OCI-LY7 (cell line): ENCODE data around the gene MAB21L2.

Source experiments
- EZH2phosphoT487 ChIP-seq: fragments of 200-600 bp; sonication (generic); IDR thresholded peaks from 2 replicates; pipeline ENCODE4 v1.6.1; 2018; ENCODE audit warnings: low read depth, borderline replicate concordance, mild to moderate bottlenecking, mixed run types, antibody characterized with exemption, low read length, moderate library complexity, mixed read lengths
- TF ChIP-seq, protein P1 (sequence below): fragments of 200-600 bp; sonication (generic); conservative IDR thresholded peaks from 2 replicates; pipeline ENCODE4 v1.5.1; 2014; ENCODE audit warnings: mild to moderate bottlenecking, antibody characterized with exemption, low read length, moderate library complexity, mixed read lengths

DNA sequence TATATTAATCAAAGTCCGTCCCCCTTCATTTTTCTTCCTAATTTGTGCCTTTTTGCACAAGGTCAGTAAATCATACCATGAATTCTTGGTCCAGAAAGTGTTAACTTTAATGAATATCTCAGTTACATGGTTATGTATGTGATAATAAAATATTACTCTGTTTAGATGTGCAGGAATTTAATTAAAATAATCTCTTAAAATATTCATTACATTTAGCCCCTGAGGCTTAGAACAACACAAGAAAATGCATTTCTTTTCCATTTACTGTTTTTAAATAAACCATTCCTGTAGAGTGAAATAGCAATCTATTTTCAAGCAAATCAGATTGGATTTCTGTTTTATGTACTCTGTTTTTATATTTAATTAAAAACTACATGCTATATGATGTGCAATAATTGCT is 17.6 kb downstream of the MAB21L2 start:
- TF ChIP-seq, protein P1, sequence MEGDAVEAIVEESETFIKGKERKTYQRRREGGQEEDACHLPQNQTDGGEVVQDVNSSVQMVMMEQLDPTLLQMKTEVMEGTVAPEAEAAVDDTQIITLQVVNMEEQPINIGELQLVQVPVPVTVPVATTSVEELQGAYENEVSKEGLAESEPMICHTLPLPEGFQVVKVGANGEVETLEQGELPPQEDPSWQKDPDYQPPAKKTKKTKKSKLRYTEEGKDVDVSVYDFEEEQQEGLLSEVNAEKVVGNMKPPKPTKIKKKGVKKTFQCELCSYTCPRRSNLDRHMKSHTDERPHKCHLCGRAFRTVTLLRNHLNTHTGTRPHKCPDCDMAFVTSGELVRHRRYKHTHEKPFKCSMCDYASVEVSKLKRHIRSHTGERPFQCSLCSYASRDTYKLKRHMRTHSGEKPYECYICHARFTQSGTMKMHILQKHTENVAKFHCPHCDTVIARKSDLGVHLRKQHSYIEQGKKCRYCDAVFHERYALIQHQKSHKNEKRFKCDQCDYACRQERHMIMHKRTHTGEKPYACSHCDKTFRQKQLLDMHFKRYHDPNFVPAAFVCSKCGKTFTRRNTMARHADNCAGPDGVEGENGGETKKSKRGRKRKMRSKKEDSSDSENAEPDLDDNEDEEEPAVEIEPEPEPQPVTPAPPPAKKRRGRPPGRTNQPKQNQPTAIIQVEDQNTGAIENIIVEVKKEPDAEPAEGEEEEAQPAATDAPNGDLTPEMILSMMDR = no peak
- no peak for TF ChIP-seq EZH2phosphoT487
